K562 (cell line): ENCODE measurements around the gene CCNT2. TPM values are rescaled to one million over a fixed set of nuclear protein-coding genes. Genes with fewer than 3 reads are reported as not detected.

Experiments used
- ATAC-seq: fragments of 200-7000 bp; cut with Tn5 transposase; 3 replicates; pipeline ENCODE4 v1.9.1; 2020; ENCODE audit warnings: moderate library complexity
- Bru-seq: library from RNA; stranded (reverse); fragments of 400-500 nt; gene quantifications from one replicate; lab custom pipeline; 2021; lab: Mats Ljungman, UMichigan
- BruChase-seq, 2 experiments: library from RNA; stranded (reverse); fragments of 400-500 nt; gene quantifications; one replicate each; lab custom pipeline; 2021; lab: Mats Ljungman, UMichigan
- BruUV-seq: library from RNA; stranded (reverse); fragments of 400-500 nt; replicated peaks from 2 replicates; lab custom pipeline; 2021; lab: Mats Ljungman, UMichigan
- CTCF ChIA-PET: fragments of 300-600 bp; formaldehyde crosslinking; extraction: SDS; loops from one replicate; lab custom pipeline; 2021; ENCODE audit warnings: low intra/inter-chr PET ratio; lab: Yijun Ruan, JAX
- POLR2A ChIA-PET: fragments of 300-600, 350-650 bp; sonication (Branson Sonifier 250); formaldehyde crosslinking; extraction: SDS; loops from one replicate; lab custom pipeline; 2021; ENCODE audit warnings: antibody characterized with exemption, inconsistent platforms; lab: Yijun Ruan, JAX
- DNase-seq, 4 experiments: peaks; one replicate each; pipeline versions ENCODE4 v3.0.0 to v3.0.0-alpha.2; 2011 to 2018; ENCODE audit warnings: low spot score in 3 of 4, mixed read lengths in 3 of 4; ENCODE audit errors: extremely low read depth in 1 of 4
- FAIRE-seq: peaks from 2 replicates; lab custom pipeline; 2011; peaks lifted over from hg19 to GRCh38; lab: Jason Lieb, UNC
- H2AFZ ChIP-seq: 2 replicates; pipeline ENCODE4 v1.6.0; 2011; ENCODE audit warnings: low read depth, low read length, control low read depth, inconsistent platforms
- H3K27ac ChIP-seq: fragments of 200-600 bp; 3 replicates; pipeline ENCODE4 v1.8.0; 2011; ENCODE audit warnings: low read depth, mild to moderate bottlenecking, control low read depth, inconsistent platforms, low read length, moderate library complexity, mixed read lengths; ENCODE audit errors: extremely low read depth
- H3K27me3 ChIP-seq, 2 experiments: fragments of 300-600 bp in 1 of 2; 2 replicates in 1 of 2; 3 replicates in 1 of 2; pipeline versions ENCODE4 v1.6.0 to v1.8.0; 2011; ENCODE audit warnings: inconsistent platforms in 2 of 2, low read length in 2 of 2, mild to moderate bottlenecking in 1 of 2, mixed read lengths in 1 of 2, moderate library complexity in 1 of 2; ENCODE audit not compliant: control insufficient read depth in 2 of 2, insufficient read depth in 2 of 2
- H3K36me3 ChIP-seq: fragments of 300-600 bp; 3 replicates; pipeline ENCODE4 v1.8.0; 2011; ENCODE audit warnings: mild to moderate bottlenecking, low read length, inconsistent platforms; ENCODE audit not compliant: control insufficient read depth, insufficient read depth
- H3K4me1 ChIP-seq, 2 experiments: fragments of 200-600 bp in 1 of 2; replicated peaks in 1 of 2; 2 replicates in 1 of 2; 3 replicates in 1 of 2; pipeline versions ENCODE4 v1.5.1 to v1.8.0; 2011; ENCODE audit warnings: inconsistent platforms in 2 of 2, low read length in 2 of 2, mild to moderate bottlenecking in 1 of 2, mixed read lengths in 1 of 2, moderate library complexity in 1 of 2; ENCODE audit not compliant: control insufficient read depth in 2 of 2, insufficient read depth in 2 of 2
- H3K4me2 ChIP-seq: 2 replicates; pipeline ENCODE4 v1.6.1; 2011; ENCODE audit warnings: low read length, control low read depth, inconsistent platforms, mixed read lengths; ENCODE audit not compliant: insufficient read depth
- H3K4me3 ChIP-seq: fragments of 200-600 bp; sonication (generic), shearing (Covaris generic); 2 replicates; pipeline ENCODE4 v1.5.1; 2016; ENCODE audit warnings: control low read depth, inconsistent platforms
- H3K79me2 ChIP-seq: fragments of 200-600 bp; 3 replicates; pipeline ENCODE4 v1.8.0; 2011; ENCODE audit warnings: low read length, inconsistent platforms; ENCODE audit not compliant: control insufficient read depth, insufficient read depth
- H3K9ac ChIP-seq, 2 experiments: 2 replicates each; pipeline versions ENCODE4 v1.6.0 to v1.6.1; 2011; ENCODE audit warnings: low read depth in 2 of 2, low read length in 2 of 2, control low read depth in 1 of 2, inconsistent platforms in 1 of 2, mild to moderate bottlenecking in 1 of 2, mixed read lengths in 1 of 2; ENCODE audit not compliant: insufficient read depth in 1 of 2
- H3K9me1 ChIP-seq: one replicate; pipeline ENCODE4 v1.6.0; 2011; ENCODE audit warnings: inconsistent platforms, mild to moderate bottlenecking, low read length, moderate library complexity; ENCODE audit not compliant: control insufficient read depth, insufficient read depth
- H3K9me3 ChIP-seq: replicated peaks from 2 replicates; pipeline ENCODE4 v1.5.1; 2011; ENCODE audit warnings: low read depth, low read length, inconsistent platforms; ENCODE audit not compliant: control insufficient read depth, insufficient read depth
- H4K20me1 ChIP-seq: replicated peaks from 2 replicates; pipeline ENCODE4 v1.6.1; 2011; ENCODE audit warnings: low read length, inconsistent platforms, mixed read lengths; ENCODE audit not compliant: control insufficient read depth, insufficient read depth
- ATF2 ChIP-seq: sonication (generic); formaldehyde crosslinking; IDR thresholded peaks from 2 replicates; pipeline ENCODE4 v1.8.1; 2022; ENCODE audit warnings: missing genetic modification reagents
- CXXC5 ChIP-seq: fragments of 250-450 bp; sonication (Bioruptor Pico); IDR thresholded peaks from 2 replicates; pipeline ENCODE4 v1.8.0; 2022; ENCODE audit warnings: inconsistent platforms, mild to moderate bottlenecking, moderate library complexity
- FOXO4 ChIP-seq: fragments of 450-650 bp; formaldehyde crosslinking; IDR thresholded peaks from 2 replicates; pipeline ENCODE4 v1.4.0; 2020; ENCODE audit warnings: mild to moderate bottlenecking, moderate library complexity
- GTF2F1 ChIP-seq: IDR thresholded peaks from 2 replicates; pipeline ENCODE4 v1.6.1; 2011; ENCODE audit warnings: low read depth, low read length, improper control_type of control experiment
- HDAC3 ChIP-seq: fragments of 450-650 bp; IDR thresholded peaks from 2 replicates; pipeline ENCODE4 v1.6.1; 2018; ENCODE audit warnings: borderline replicate concordance, mild to moderate bottlenecking, moderate library complexity; ENCODE audit not compliant: partially characterized antibody
- MBD2 ChIP-seq: sonication (generic); IDR thresholded peaks from 2 replicates; pipeline ENCODE4 v1.6.1; 2016; ENCODE audit warnings: low read depth, borderline replicate concordance
- MCM2 ChIP-seq: fragments of 450-650 bp; IDR thresholded peaks from 2 replicates; pipeline ENCODE4 v1.6.1; 2017; ENCODE audit warnings: low read depth, mild to moderate bottlenecking
- MCM7 ChIP-seq, 2 experiments: fragments of 450-650 bp; IDR thresholded peaks; 2 replicates each; pipeline ENCODE4 v1.6.1; 2016 to 2018
- SMARCB1 ChIP-seq: IDR thresholded peaks from 2 replicates; pipeline ENCODE4 v1.6.1; 2011; ENCODE audit warnings: improper control_type of control experiment, low read depth; ENCODE audit not compliant: insufficient read length
- TGIF2 ChIP-seq: sonication (generic); formaldehyde crosslinking; IDR thresholded peaks from 2 replicates; pipeline ENCODE4 v1.8.1; 2022; ENCODE audit warnings: mild to moderate bottlenecking, missing genetic modification reagents, moderate library complexity
- ZNF316 ChIP-seq: fragments of 450-650 bp; IDR thresholded peaks from 2 replicates; pipeline ENCODE4 v1.6.1; 2016
- ZNF696 ChIP-seq: fragments of 250-450 bp; sonication (Bioruptor Pico); conservative IDR thresholded peaks from 2 replicates; pipeline ENCODE4 v1.4.0; 2020; ENCODE audit warnings: mild to moderate bottlenecking, moderate library complexity
- ZNF707 ChIP-seq: fragments of 250-450 bp; sonication (Bioruptor Pico); conservative IDR thresholded peaks from 2 replicates; pipeline ENCODE4 v1.8.0; 2022; ENCODE audit warnings: inconsistent platforms, mild to moderate bottlenecking, moderate library complexity
- ZNF717 ChIP-seq: fragments of 250-450 bp; sonication (Bioruptor Pico); IDR thresholded peaks from 2 replicates; pipeline ENCODE4 v1.5.0; 2021
- WGBS: fragments of 100-300 bp; shearing (Covaris generic); methylation state at CpG from one replicate; pipeline ENCODE4 v1.1.6; 2016; ENCODE audit warnings: low coverage, mixed read lengths; ENCODE audit not compliant: insufficient coverage; ENCODE audit errors: missing lambda C conversion rate; 5-methylcytosine and 5-hydroxymethylcytosine counted together
- in situ Hi-C: fragments of 300-500 bp; cut with MboI; formaldehyde crosslinking; loops from 4 replicates; pipeline ENCODE4 v1.15.0; 2018; ENCODE audit warnings: inconsistent platforms, mixed read lengths
- intact Hi-C: fragments of 100-400 bp; cut with micrococcal nuclease; formaldehyde crosslinking; loops from 2 replicates; pipeline ENCODE4 v1.14.2; 2022
- long read RNA-seq, 3 experiments: library from polyadenylated mRNA in 2 of 3; library from RNA in 1 of 3; unstranded in 2 of 3; stranded (forward) in 1 of 3; transcript quantifications; one replicate each; pipeline ENCODE4 v2.0.0, GENCODE V29; 2019 to 2022
- polyA minus RNA-seq, 3 experiments: library from RNA; depleted of rRNA, polyadenylated mRNA; stranded (reverse); fragments of >200 nt; gene quantifications; 2 replicates each; pipeline ENCODE4 v1.2.3, GENCODE V29; 2011
- polyA plus RNA-seq, 8 experiments: library from polyadenylated mRNA; depleted of rRNA in 4 of 8; stranded (reverse) in 5 of 8; unstranded in 3 of 8; fragments of >200 nt; fragmentation: Nextera tagmentation in 2 of 8; fragmentation: Illumina TruSeq in 1 of 8; extraction: Ambion mirVana in 2 of 8; extraction: Trizol in 1 of 8; gene quantifications; 2 replicates each; pipeline versions ENCODE4 v1.2.1 to v1.2.3, GENCODE V29; 2011 to 2014; ENCODE audit warnings: inconsistent platforms in 1 of 8, missing spikeins in 1 of 8
- total RNA-seq, 7 experiments: library from RNA; depleted of rRNA in 6 of 7; stranded (reverse); fragments of >200 nt in 6 of 7; fragmentation: Illumina TruSeq in 2 of 7; extraction: Trizol in 2 of 7; gene quantifications; 2 replicates each; pipeline versions ENCODE4 v1.2.1 to v1.2.3, GENCODE V29; 2011 to 2021; ENCODE audit warnings: low replicate concordance in 1 of 7

Gene CCNT2
- 83.8 and 133 TPM in 2 replicates for total RNA-seq (2011; cell fraction: chromatin; rRNA removed; ENCODE audit: low replicate concordance)
- 42.4 and 51.6 TPM in 2 replicates for total RNA-seq (2011; cell fraction: nucleolus; rRNA removed)
- total RNA-seq (2011; cell fraction: nucleoplasm; rRNA removed) = 77.5 and 104 TPM in 2 replicates
- total RNA-seq (2014; rRNA removed) = 14.5 and 19.8 TPM in 2 replicates
- total RNA-seq (2014; rRNA removed; fragmentation: Illumina TruSeq; extraction: Trizol) = 29.3 and 32.0 TPM in 2 replicates
- 26.5 and 30.0 TPM in 2 replicates for total RNA-seq (2015; rRNA removed; fragmentation: Illumina TruSeq; extraction: Trizol)
- total RNA-seq (2021) = 28.0 and 29.0 TPM in 2 replicates
- polyA plus RNA-seq (2011; rRNA removed) = 26.1 and 26.2 TPM in 2 replicates
- 6.9 and 10.3 TPM in 2 replicates for polyA plus RNA-seq (2011; cell fraction: cytosol; rRNA removed)
- 56.8 and 60.1 TPM in 2 replicates for polyA plus RNA-seq (2011; cell fraction: nucleus; rRNA removed)
- 12.7 and 16.9 TPM in 2 replicates for polyA plus RNA-seq (2012)
- polyA plus RNA-seq (2014; fragmentation: Illumina TruSeq; extraction: Trizol) = 19.0 and 22.7 TPM in 2 replicates
- 10 to 100 TPM; 12.6 to 16.9 TPM for polyA plus RNA-seq (2014; fragmentation: Nextera tagmentation; extraction: Ambion mirVana)
- 15.4 and 16.3 TPM in 2 replicates for polyA plus RNA-seq (2014; rRNA removed)
- 54.7 and 66.0 TPM in 2 replicates for polyA minus RNA-seq (2011; rRNA and poly(A)+ RNA removed)
- 13.6 and 19.6 TPM in 2 replicates for polyA minus RNA-seq (2011; cell fraction: cytosol; rRNA and poly(A)+ RNA removed)
- 63.4 and 80.8 TPM in 2 replicates for polyA minus RNA-seq (2011; cell fraction: nucleus; rRNA and poly(A)+ RNA removed)
- percentile 95 among the genes with signal in this experiment for Bru-seq, nascent RNA
- percentile 97 among the genes with signal in this experiment for BruChase-seq, experiment 1, labeled RNA remaining after a 2-hour chase
- percentile 97 among the genes with signal in this experiment for BruChase-seq, experiment 2, labeled RNA remaining after a 6-hour chase
- long read RNA-seq, experiment 1, full-length matches to known transcripts = 65 of 102 reads
- long read RNA-seq, experiment 1, partial matches to known transcripts = 12 of 102 reads
- long read RNA-seq, experiment 1, other reads (novel, unspliced or antisense) = 25 of 102 reads
- long read RNA-seq, experiment 2, full-length matches to known transcripts = 1 of 8 reads
- long read RNA-seq, experiment 2, partial matches to known transcripts = 0 of 8 reads
- long read RNA-seq, experiment 2, other reads (novel, unspliced or antisense) = 7 of 8 reads
- long read RNA-seq, experiment 3, full-length matches to known transcripts = 9 of 13 reads
- long read RNA-seq, experiment 3, partial matches to known transcripts = 2 of 13 reads
- long read RNA-seq, experiment 3, other reads (novel, unspliced or antisense) = 2 of 13 reads

GRCh38 chr2:134918526-134919340 lies at the start of gene CCNT2:
CCNT2 (plus strand) TSS chr2:134918822; CDS start chr2:134918855, 33 bp downstream.
- ChIA-PET CTCF (interaction anchor here (0.6 kb wide), 1 partner anchor 792 kb away, joined by 3 read pairs; no protein-coding TSS in a partner anchor), POLR2A (interaction anchor here (0.9 to 2.0 kb wide), 7 partner anchors 9 to 25 kb away, joined by 3 to 6 read pairs (median 5); no protein-coding TSS in a partner anchor)
- DNase-seq = peak; percentile 97 to 99 (median 98)
- Histone ChIP-seq H3K9ac (peak within 1 kb of the TSS; percentile 98 to 100), H3K4me1 (peaks cover 3 to 4% of the 10 kb centered on the region in 2 experiments; a peak in 4 of 5 replicates), H3K27ac (peak within 1 kb of the TSS; percentile 95), H3K9me1 (no peaks in the 10 kb centered on the region), H3K4me2 (peak within 1 kb of the TSS; percentile 90), H3K79me2 (peaks cover 52% of the 10 kb centered on the region), H3K4me3 (peak within 1 kb of the TSS; percentile 79), H4K20me1 (peaks cover 2% of the 10 kb centered on the region), H3K9me3 (no peaks in the 10 kb centered on the region), H3K27me3 (no peaks in the 10 kb centered on the region), H2AFZ (peak within 1 kb of the TSS; percentile 94), H3K36me3 (peaks cover 34% of the 10 kb centered on the region; the same call in 2 of the 3 replicates)
- TSS peak; percentile 66 for BruUV-seq
- in situ Hi-C loops = no loop called here
- intact Hi-C loops = loop anchor here (2.0 kb wide), 1 partner anchor 822 kb away; the partner anchor contains the start of gene UBXN4
- peak; percentile 81 for FAIRE-seq
- ATAC-seq = peak; percentile 89
- WGBS = 1% methylated on average over 37 of the region's 83 CpGs
- TF ChIP-seq ZNF316 (no peak), SMARCB1 (no peak), MBD2 (no peak; the same call in 1 of the 2 replicates), CXXC5 (peak; percentile 76), ZNF707 (CRISPR knock-in tag) (no peak), ZNF696 (CRISPR knock-in tag) (no peak), MCM2 (no peak), MCM7 (IDR thresholded peaks at IDR 0.05) (no peak), ZNF717 (CRISPR knock-in tag) (peak; percentile 73; the same call in 1 of the 2 replicates), HDAC3 (no peak), FOXO4 (CRISPR knock-in tag) (no peak), GTF2F1 (no peak), TGIF2 (CRISPR knock-in tag) (peak; percentile 82; the same call in 1 of the 2 replicates), ATF2 (CRISPR knock-in tag) (no peak)
